Neural cell (in vitro differentiated cells): ENCODE results near the gene DBX1. TPM values are rescaled to one million over a fixed set of nuclear protein-coding genes. Genes with fewer than 3 reads are reported as not detected.

ENCODE experiments used
- H2AFZ ChIP-seq: fragments of 200-600, 300-800 bp; sonication (generic), shearing (Covaris generic); 2 replicates; pipeline ENCODE4 v1.6.0; 2014; ENCODE audit warnings: low read depth, mild to moderate bottlenecking, antibody characterized with exemption, low read length, moderate library complexity
- H3F3A ChIP-seq: fragments of 200-600 bp; shearing (Covaris generic); 2 replicates; pipeline ENCODE4 v1.6.1; 2016; ENCODE audit warnings: mild to moderate bottlenecking, moderate library complexity, mixed read lengths, antibody characterized with exemption, low read length; ENCODE audit not compliant: insufficient read depth, poor library complexity, severe bottlenecking
- H3K27ac ChIP-seq: fragments of 200-600, 300-800 bp; sonication (generic), shearing (Covaris generic); 2 replicates; pipeline ENCODE4 v1.5.1; 2014; ENCODE audit warnings: mild to moderate bottlenecking, low read length, moderate library complexity
- H3K27me3 ChIP-seq: fragments of 300-800, 200-600 bp; sonication (generic), shearing (Covaris generic); 2 replicates; pipeline ENCODE4 v1.6.0; 2014; ENCODE audit warnings: mild to moderate bottlenecking, low read depth, low read length, moderate library complexity; ENCODE audit not compliant: insufficient read depth
- H3K36me3 ChIP-seq: fragments of 300-800, 200-600 bp; sonication (generic), shearing (Covaris generic); 2 replicates; pipeline ENCODE4 v1.5.1; 2014; ENCODE audit warnings: mild to moderate bottlenecking, antibody characterized with exemption, low read length, moderate library complexity; ENCODE audit not compliant: insufficient read depth
- H3K4me2 ChIP-seq: fragments of 300-800, 200-600 bp; sonication (generic), shearing (Covaris generic); 2 replicates; pipeline ENCODE4 v1.6.0; 2014; ENCODE audit warnings: mild to moderate bottlenecking, low read length
- H3K4me3 ChIP-seq: fragments of 300-800, 200-600 bp; sonication (generic), shearing (Covaris generic); 2 replicates; pipeline ENCODE4 v1.5.1; 2014; ENCODE audit warnings: mild to moderate bottlenecking, low read length, moderate library complexity
- H3K79me2 ChIP-seq: fragments of 200-600 bp; shearing (Covaris generic); replicated peaks from 2 replicates; pipeline ENCODE4 v1.6.0; 2014; ENCODE audit warnings: mild to moderate bottlenecking, low read length, moderate library complexity; ENCODE audit not compliant: insufficient read depth
- H3K9ac ChIP-seq: fragments of 300-800, 200-600 bp; sonication (generic), shearing (Covaris generic); 2 replicates; pipeline ENCODE4 v1.6.1; 2016; ENCODE audit warnings: mild to moderate bottlenecking, low read length, mixed read lengths
- H3K9me2 ChIP-seq: fragments of 200-600 bp; shearing (Covaris generic); 2 replicates; pipeline ENCODE4 v1.6.1; 2016; ENCODE audit warnings: mild to moderate bottlenecking, low read length, mixed read lengths; ENCODE audit not compliant: insufficient read depth
- H3K9me3 ChIP-seq: fragments of 200-600, 300-800 bp; sonication (generic), shearing (Covaris generic); 2 replicates; pipeline ENCODE4 v1.6.1; 2016; ENCODE audit warnings: mild to moderate bottlenecking, mixed run types, low read length, moderate library complexity, mixed read lengths
- H4K20me1 ChIP-seq: fragments of 200-600 bp; shearing (Covaris generic); 2 replicates; pipeline ENCODE4 v1.6.1; 2016; ENCODE audit warnings: mild to moderate bottlenecking, mixed run types; ENCODE audit not compliant: insufficient read depth
- EP300 ChIP-seq: fragments of 450-650 bp; conservative IDR thresholded peaks from 2 replicates; pipeline ENCODE4 v1.6.1; 2014; ENCODE audit warnings: antibody characterized with exemption, mild to moderate bottlenecking, moderate library complexity; ENCODE audit not compliant: poor library complexity, severe bottlenecking
- EZH2 ChIP-seq: fragments of 200-600, 300-800 bp; shearing (Covaris generic), sonication (generic); IDR thresholded peaks from 2 replicates; pipeline ENCODE4 v1.6.1; 2014; ENCODE audit warnings: antibody characterized with exemption, low read length, borderline replicate concordance, mild to moderate bottlenecking; ENCODE audit not compliant: insufficient read depth, poor library complexity, severe bottlenecking
- MXI1 ChIP-seq: fragments of 450-650 bp; conservative IDR thresholded peaks from 2 replicates; pipeline ENCODE4 v1.6.1; 2014; ENCODE audit warnings: antibody characterized with exemption, mild to moderate bottlenecking; ENCODE audit not compliant: poor library complexity, severe bottlenecking
- POLR2AphosphoS5 ChIP-seq: IDR thresholded peaks from 2 replicates; pipeline ENCODE4 v1.6.1; 2012
- RAD21 ChIP-seq: fragments of 450-650 bp; conservative IDR thresholded peaks from 2 replicates; pipeline ENCODE4 v1.6.1; 2014; ENCODE audit warnings: antibody characterized with exemption, mild to moderate bottlenecking, moderate library complexity
- SMC3 ChIP-seq: fragments of 450-650 bp; conservative IDR thresholded peaks from 2 replicates; pipeline ENCODE4 v1.6.1; 2014; ENCODE audit warnings: antibody characterized with exemption, mild to moderate bottlenecking, moderate library complexity; ENCODE audit not compliant: poor library complexity
- TAF1 ChIP-seq: IDR thresholded peaks from 2 replicates; pipeline ENCODE4 v1.6.1; 2012; ENCODE audit warnings: low read depth
- polyA plus RNA-seq: library from polyadenylated mRNA; depleted of rRNA; stranded (reverse); fragments of >200 nt; gene quantifications from 2 replicates; pipeline ENCODE4 v1.2.3, GENCODE V29; 2014
- TF ChIP-seq, protein P1 (sequence below): fragments of 450-650 bp; IDR thresholded peaks from 2 replicates; pipeline ENCODE4 v1.5.1; 2014; ENCODE audit warnings: antibody characterized with exemption, mild to moderate bottlenecking, moderate library complexity; ENCODE audit not compliant: poor library complexity, severe bottlenecking
- TF ChIP-seq, protein P2 (sequence below): IDR thresholded peaks from 2 replicates; pipeline ENCODE4 v1.6.1; 2012; ENCODE audit warnings: borderline replicate concordance

The DBX1 gene
- polyA plus RNA-seq, 1 donor from 2014 or later = not detected

DNA sequence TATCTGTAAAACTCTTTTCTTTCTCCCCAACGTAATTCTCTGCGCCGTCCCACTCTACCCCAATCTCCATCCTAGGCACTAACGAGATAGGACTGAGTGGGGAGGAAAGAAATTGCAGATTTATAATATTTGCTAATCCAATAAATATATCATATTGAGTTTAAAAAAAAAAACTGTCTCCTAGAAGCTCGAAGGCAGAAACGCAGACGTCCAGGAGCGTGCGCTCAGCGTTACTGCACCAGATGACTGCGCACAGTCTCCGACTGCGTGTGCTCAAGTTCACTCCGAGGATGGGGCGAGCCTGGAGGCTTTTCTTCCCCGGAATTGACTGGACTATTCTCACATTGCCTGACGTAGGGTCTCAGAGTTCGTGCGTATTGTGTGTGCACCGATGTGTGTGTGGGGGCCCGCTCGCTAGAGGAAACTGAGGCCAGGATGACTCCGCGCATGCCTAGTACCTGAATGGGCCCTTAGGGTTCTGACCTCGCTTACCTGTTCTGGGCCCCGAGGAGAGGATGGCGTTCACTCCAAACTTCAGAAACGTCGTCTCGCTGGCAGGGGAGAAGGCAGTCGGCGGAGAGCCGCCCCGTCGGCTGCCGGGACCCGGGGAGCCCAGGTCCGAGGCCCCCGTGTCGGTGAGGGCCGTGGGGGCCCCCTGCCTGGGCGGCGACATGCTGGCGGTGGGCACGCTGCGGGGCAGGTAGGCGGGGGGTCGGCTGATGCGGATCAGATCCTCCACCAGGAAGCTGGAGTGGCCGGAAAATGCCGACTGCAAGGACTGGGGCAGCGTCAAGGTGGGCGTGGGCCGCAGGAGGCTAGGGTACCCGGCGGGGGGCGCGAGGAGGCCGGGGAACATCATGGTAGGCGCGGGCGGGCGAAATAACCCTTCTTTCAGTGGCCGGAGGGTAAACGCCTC is 551 bp downstream of the DBX1 start:
- no peaks in the 10 kb centered on the region for H3K9me2 ChIP-seq
- H2AFZ ChIP-seq = no peak overlapping the region
- no peaks in the 10 kb centered on the region for H3K9me3 ChIP-seq
- no peaks in the 10 kb centered on the region for H3K79me2 ChIP-seq
- H3K27me3 ChIP-seq = peaks cover 100% of the 10 kb centered on the region
- H3K9ac ChIP-seq = no peak overlapping the region
- no peak overlapping the region for H3K4me3 ChIP-seq
- H3K36me3 ChIP-seq = no peaks in the 10 kb centered on the region
- no peaks in the 10 kb centered on the region for H3F3A ChIP-seq
- H4K20me1 ChIP-seq = no peaks in the 10 kb centered on the region
- no peak overlapping the region for H3K4me2 ChIP-seq
- no peak overlapping the region for H3K27ac ChIP-seq
- TF ChIP-seq POLR2AphosphoS5 (no peak), TAF1 (no peak), SMC3 (no peak), EP300 (no peak), RAD21 (no peak), EZH2 (no peak), MXI1 (no peak)
- TF ChIP-seq, protein P1, sequence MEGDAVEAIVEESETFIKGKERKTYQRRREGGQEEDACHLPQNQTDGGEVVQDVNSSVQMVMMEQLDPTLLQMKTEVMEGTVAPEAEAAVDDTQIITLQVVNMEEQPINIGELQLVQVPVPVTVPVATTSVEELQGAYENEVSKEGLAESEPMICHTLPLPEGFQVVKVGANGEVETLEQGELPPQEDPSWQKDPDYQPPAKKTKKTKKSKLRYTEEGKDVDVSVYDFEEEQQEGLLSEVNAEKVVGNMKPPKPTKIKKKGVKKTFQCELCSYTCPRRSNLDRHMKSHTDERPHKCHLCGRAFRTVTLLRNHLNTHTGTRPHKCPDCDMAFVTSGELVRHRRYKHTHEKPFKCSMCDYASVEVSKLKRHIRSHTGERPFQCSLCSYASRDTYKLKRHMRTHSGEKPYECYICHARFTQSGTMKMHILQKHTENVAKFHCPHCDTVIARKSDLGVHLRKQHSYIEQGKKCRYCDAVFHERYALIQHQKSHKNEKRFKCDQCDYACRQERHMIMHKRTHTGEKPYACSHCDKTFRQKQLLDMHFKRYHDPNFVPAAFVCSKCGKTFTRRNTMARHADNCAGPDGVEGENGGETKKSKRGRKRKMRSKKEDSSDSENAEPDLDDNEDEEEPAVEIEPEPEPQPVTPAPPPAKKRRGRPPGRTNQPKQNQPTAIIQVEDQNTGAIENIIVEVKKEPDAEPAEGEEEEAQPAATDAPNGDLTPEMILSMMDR = no peak
- TF ChIP-seq, protein P2, sequence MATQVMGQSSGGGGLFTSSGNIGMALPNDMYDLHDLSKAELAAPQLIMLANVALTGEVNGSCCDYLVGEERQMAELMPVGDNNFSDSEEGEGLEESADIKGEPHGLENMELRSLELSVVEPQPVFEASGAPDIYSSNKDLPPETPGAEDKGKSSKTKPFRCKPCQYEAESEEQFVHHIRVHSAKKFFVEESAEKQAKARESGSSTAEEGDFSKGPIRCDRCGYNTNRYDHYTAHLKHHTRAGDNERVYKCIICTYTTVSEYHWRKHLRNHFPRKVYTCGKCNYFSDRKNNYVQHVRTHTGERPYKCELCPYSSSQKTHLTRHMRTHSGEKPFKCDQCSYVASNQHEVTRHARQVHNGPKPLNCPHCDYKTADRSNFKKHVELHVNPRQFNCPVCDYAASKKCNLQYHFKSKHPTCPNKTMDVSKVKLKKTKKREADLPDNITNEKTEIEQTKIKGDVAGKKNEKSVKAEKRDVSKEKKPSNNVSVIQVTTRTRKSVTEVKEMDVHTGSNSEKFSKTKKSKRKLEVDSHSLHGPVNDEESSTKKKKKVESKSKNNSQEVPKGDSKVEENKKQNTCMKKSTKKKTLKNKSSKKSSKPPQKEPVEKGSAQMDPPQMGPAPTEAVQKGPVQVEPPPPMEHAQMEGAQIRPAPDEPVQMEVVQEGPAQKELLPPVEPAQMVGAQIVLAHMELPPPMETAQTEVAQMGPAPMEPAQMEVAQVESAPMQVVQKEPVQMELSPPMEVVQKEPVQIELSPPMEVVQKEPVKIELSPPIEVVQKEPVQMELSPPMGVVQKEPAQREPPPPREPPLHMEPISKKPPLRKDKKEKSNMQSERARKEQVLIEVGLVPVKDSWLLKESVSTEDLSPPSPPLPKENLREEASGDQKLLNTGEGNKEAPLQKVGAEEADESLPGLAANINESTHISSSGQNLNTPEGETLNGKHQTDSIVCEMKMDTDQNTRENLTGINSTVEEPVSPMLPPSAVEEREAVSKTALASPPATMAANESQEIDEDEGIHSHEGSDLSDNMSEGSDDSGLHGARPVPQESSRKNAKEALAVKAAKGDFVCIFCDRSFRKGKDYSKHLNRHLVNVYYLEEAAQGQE = no peak

DNA sequence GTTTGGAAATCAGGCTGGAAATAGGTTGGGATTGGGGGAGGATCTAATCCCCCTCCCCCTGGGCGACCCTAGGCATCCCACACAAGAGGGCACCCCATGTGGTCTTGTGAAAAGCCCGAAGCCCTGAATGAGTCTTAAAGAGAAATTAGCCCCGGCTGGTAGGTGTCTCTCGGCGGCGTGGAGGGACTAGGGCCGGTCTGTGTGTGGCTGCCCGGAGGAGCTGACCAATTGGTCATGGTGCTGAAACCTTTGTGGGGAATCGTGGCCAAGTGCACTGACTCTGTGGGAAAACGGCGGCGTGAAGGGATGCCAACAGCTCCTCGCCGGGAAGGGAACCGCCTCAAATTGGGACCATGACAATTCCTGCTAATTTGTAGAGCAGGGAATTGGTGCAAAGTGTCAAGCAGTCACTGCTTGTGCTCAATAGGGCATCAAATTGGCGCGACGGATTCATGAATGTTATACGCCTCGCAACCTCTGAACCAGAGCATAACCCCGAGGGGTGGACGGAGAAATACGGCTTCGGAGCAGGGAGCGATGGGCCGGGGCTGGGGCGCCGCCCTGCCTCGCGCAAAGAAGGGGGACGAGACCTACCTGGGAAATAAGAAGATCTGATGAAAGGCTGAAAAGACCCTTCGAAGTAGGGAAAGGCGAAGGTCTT is 1.5 kb downstream of the DBX1 start:
- no peaks in the 10 kb centered on the region for H3K79me2 ChIP-seq
- no peak overlapping the region for H3K27ac ChIP-seq
- no peaks in the 10 kb centered on the region for H4K20me1 ChIP-seq
- peaks cover 100% of the 10 kb centered on the region for H3K27me3 ChIP-seq
- peaks cover 2% of the 10 kb centered on the region for H3K9me3 ChIP-seq
- H3K9me2 ChIP-seq = no peaks in the 10 kb centered on the region
- H3K4me2 ChIP-seq = no peak overlapping the region
- no peak overlapping the region for H3K9ac ChIP-seq
- no peak overlapping the region for H3K4me3 ChIP-seq
- H3K36me3 ChIP-seq = no peaks in the 10 kb centered on the region
- no peak overlapping the region for H2AFZ ChIP-seq
- TF ChIP-seq POLR2AphosphoS5 (no peak), MXI1 (no peak), EP300 (no peak), RAD21 (no peak), SMC3 (no peak), TAF1 (no peak), EZH2 (peak; percentile 66)
- TF ChIP-seq, protein P1 = no peak
- TF ChIP-seq, protein P2 = peak; percentile 84
- no peaks in the 10 kb centered on the region for H3F3A ChIP-seq
